ENCODE data around the gene COL12A1. TPM values are rescaled to one million over a fixed set of nuclear protein-coding genes. Genes with fewer than 3 reads are reported as not detected.

COL12A1 gene
- total RNA-seq, 1 experiment from 2014 or later: 29.3 TPM

DNA sequence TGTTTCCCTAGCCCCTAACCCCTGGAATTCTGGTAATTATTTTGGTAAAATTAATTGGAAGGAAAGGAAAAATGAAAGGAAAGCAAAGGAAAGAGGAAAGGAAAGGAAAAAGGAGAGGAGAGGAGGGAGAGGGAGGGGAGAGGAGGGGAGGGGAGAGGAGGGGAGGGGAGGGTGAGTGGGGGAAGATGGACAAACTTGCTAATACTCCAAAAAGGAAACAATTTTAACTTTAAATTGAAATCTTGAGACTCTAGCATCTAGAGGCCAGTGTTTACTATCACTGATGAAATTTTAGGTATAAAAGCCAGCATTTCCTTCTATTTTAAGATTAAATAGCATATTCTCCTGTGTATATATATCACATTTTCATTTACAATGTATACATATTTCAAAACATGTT lies 156.5 kb downstream of the COL12A1 start:
- BruUV-seq (replicated peaks): no TSS peak

DNA sequence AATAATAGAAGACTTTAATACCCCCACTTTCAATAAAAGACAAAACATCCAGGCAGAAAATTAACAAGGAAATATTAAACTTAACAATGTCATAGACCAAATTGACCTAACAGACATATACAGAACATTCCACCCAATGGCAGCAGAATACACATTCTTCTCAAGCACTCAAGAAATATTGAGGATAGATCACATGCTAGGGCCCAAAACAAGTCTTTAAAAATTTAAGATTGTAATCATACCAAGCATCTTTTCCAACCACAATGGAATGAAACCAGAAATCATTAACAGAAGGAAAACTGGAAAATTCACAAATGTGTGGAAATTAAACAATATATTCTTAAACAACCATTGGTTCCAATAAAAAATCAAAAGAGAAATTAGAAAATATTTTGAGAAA lies 161.0 kb downstream of the COL12A1 start:
- CTCF ChIA-PET: no interaction called here
- Mint-ChIP-seq H3K36me3 (ENCODE audit: insufficient read depth, unreplicated experiment) (no peaks in the 10 kb centered on the region), H3K27me3 (ENCODE audit: unreplicated experiment) (no peaks in the 10 kb centered on the region), H3K4me1 (ENCODE audit: low read depth, unreplicated experiment) (no peaks in the 10 kb centered on the region), H3K9me3 (ENCODE audit: low read depth, unreplicated experiment) (peaks cover 4% of the 10 kb centered on the region), H3K27ac (ENCODE audit: unreplicated experiment) (no peak overlapping the region), H3K4me3 (ENCODE audit: low read depth, unreplicated experiment) (no peak overlapping the region)
- intact Hi-C loops (cut with micrococcal nuclease; ENCODE audit: unreplicated experiment): no loop called here
- TF ChIP-seq, protein P1, sequence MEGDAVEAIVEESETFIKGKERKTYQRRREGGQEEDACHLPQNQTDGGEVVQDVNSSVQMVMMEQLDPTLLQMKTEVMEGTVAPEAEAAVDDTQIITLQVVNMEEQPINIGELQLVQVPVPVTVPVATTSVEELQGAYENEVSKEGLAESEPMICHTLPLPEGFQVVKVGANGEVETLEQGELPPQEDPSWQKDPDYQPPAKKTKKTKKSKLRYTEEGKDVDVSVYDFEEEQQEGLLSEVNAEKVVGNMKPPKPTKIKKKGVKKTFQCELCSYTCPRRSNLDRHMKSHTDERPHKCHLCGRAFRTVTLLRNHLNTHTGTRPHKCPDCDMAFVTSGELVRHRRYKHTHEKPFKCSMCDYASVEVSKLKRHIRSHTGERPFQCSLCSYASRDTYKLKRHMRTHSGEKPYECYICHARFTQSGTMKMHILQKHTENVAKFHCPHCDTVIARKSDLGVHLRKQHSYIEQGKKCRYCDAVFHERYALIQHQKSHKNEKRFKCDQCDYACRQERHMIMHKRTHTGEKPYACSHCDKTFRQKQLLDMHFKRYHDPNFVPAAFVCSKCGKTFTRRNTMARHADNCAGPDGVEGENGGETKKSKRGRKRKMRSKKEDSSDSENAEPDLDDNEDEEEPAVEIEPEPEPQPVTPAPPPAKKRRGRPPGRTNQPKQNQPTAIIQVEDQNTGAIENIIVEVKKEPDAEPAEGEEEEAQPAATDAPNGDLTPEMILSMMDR (IDR thresholded peaks at IDR 0.05; ENCODE audit: unreplicated experiment): no peak
- no peak for DNase-seq
- BruUV-seq (replicated peaks): no TSS peak

More for the DNA sequence above, 156.5 kb downstream of the COL12A1 start:
- Mint-ChIP-seq H3K4me1 (ENCODE audit: low read depth, unreplicated experiment) (no peaks in the 10 kb centered on the region), H3K36me3 (ENCODE audit: insufficient read depth, unreplicated experiment) (no peaks in the 10 kb centered on the region), H3K27ac (ENCODE audit: unreplicated experiment) (no peak overlapping the region), H3K27me3 (ENCODE audit: unreplicated experiment) (no peaks in the 10 kb centered on the region), H3K9me3 (ENCODE audit: low read depth, unreplicated experiment) (no peaks in the 10 kb centered on the region), H3K4me3 (ENCODE audit: low read depth, unreplicated experiment) (no peak overlapping the region)
- TF ChIP-seq, protein P1 (IDR thresholded peaks at IDR 0.05; ENCODE audit: unreplicated experiment): no peak
- intact Hi-C loops (cut with micrococcal nuclease; ENCODE audit: unreplicated experiment): no loop called here
- CTCF ChIA-PET: no interaction called here
- DNase-seq: no peak

DNA sequence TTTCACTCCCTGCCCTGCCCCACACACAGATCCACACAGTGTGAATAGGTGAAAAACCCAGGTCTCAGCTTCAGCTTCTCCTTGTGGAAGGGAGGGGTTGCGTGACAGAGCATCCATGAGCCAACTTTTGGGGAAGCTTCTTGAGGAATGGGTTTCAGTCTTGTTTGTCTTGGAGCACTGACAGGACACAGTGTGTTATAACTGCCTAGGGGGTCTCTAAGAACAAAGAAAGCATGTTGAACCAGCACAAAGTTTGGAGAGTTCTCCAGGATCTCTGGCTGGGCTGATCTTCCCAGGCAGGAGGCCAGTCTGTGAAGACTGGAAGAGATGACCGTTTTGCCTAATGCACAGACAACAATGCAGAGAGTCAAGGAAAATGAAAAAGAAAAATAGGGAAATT lies 164.5 kb downstream of the COL12A1 start:
- DNase-seq: no peak
- H3K4me1 Mint-ChIP-seq (ENCODE audit: low read depth, unreplicated experiment): no peaks in the 10 kb centered on the region
- CTCF ChIA-PET: no interaction called here
- no peak overlapping the region for H3K27ac Mint-ChIP-seq (ENCODE audit: unreplicated experiment)
- H3K27me3 Mint-ChIP-seq (ENCODE audit: unreplicated experiment): no peaks in the 10 kb centered on the region
- intact Hi-C loops (cut with micrococcal nuclease; ENCODE audit: unreplicated experiment): no loop called here
- H3K36me3 Mint-ChIP-seq (ENCODE audit: insufficient read depth, unreplicated experiment): no peaks in the 10 kb centered on the region
- TF ChIP-seq, protein P1 (IDR thresholded peaks at IDR 0.05; ENCODE audit: unreplicated experiment): no peak
- no TSS peak for BruUV-seq (replicated peaks)
- no peak overlapping the region for H3K4me3 Mint-ChIP-seq (ENCODE audit: low read depth, unreplicated experiment)
- H3K9me3 Mint-ChIP-seq (ENCODE audit: low read depth, unreplicated experiment): peaks cover 4% of the 10 kb centered on the region

Other genes with a start within 250 kb of the COL12A1 start
- gene COX7A2, start 37.7 kb upstream of the COL12A1 start, total RNA-seq (2022): 441 and 459 TPM in 2 replicates
- 105 and 141 TPM in 2 replicates for gene TMEM30A, start 78.7 kb upstream of the COL12A1 start, total RNA-seq (2022)

Measured in Calu3 (cell line).